Measurements from ENCODE around the gene ENSA.
A peak's percentile ranks its signal among the peaks of the same experiment; 100 is the strongest.
"Not testable (repeated sequence)": the region's sequence is repeated elsewhere in the genome, so short reads cannot be mapped to it uniquely, and the experiment has no call there.

The ENSA gene

GRCh38 chr1:150605451-150605731 lies 24.0 kb downstream of the ENSA start:
- Histone ChIP-seq H3K9ac (ENCODE audit: low read length) (peak overlapping the region; percentile 74), H3K27ac (ENCODE audit: low read depth, low read length) (peak overlapping the region; percentile 95; the same call in 1 of the 2 replicates), H3K4me1 (ENCODE audit: control insufficient read depth, insufficient read depth, low read length) (peaks cover 20% of the 10 kb centered on the region), H3K36me3 (ENCODE audit: control insufficient read depth, insufficient read depth, low read length) (peaks cover 16% of the 10 kb centered on the region)
- H3K27me3 ChIP-seq (ENCODE audit: control insufficient read depth, insufficient read depth, low read length); H3K4me3 ChIP-seq (ENCODE audit: low read depth, low read length); H3K9me3 ChIP-seq (ENCODE audit: control insufficient read depth, insufficient read depth, low read depth, low read length): not testable (repeated sequence)

- H3K4me3 ChIP-seq (ENCODE audit: low read depth, low read length): peak overlapping the region; percentile 36; the same call in 1 of the 2 replicates
- H3K9ac ChIP-seq (ENCODE audit: low read length): peak overlapping the region; percentile 74
- no peaks in the 10 kb centered on the region for H3K27me3 ChIP-seq (ENCODE audit: control insufficient read depth, insufficient read depth, low read length)
- peak overlapping the region; percentile 95 for H3K27ac ChIP-seq (ENCODE audit: low read depth, low read length)
- peaks cover 10% of the 10 kb centered on the region for H3K36me3 ChIP-seq (ENCODE audit: control insufficient read depth, insufficient read depth, low read length)
- H3K9me3 ChIP-seq (ENCODE audit: control insufficient read depth, insufficient read depth, low read depth, low read length): no peaks in the 10 kb centered on the region
- peaks cover 16% of the 10 kb centered on the region for H3K4me1 ChIP-seq (ENCODE audit: control insufficient read depth, insufficient read depth, low read length)
These were observed 25.2 kb downstream of the ENSA start for GRCh38 chr1:150604226-150604588.

GRCh38 chr1:150603711-150604110 lies 25.7 kb downstream of the ENSA start:
- H3K36me3 ChIP-seq (ENCODE audit: control insufficient read depth, insufficient read depth, low read length): peaks cover 8% of the 10 kb centered on the region
- H3K9ac ChIP-seq (ENCODE audit: low read length): peak overlapping the region; percentile 74
- no peaks in the 10 kb centered on the region for H3K27me3 ChIP-seq (ENCODE audit: control insufficient read depth, insufficient read depth, low read length)
- no peak overlapping the region for H3K4me3 ChIP-seq (ENCODE audit: low read depth, low read length)
- peaks cover 16% of the 10 kb centered on the region for H3K4me1 ChIP-seq (ENCODE audit: control insufficient read depth, insufficient read depth, low read length)
- no peaks in the 10 kb centered on the region for H3K9me3 ChIP-seq (ENCODE audit: control insufficient read depth, insufficient read depth, low read depth, low read length)
- H3K27ac ChIP-seq (ENCODE audit: low read depth, low read length): peak overlapping the region; percentile 95

DNA sequence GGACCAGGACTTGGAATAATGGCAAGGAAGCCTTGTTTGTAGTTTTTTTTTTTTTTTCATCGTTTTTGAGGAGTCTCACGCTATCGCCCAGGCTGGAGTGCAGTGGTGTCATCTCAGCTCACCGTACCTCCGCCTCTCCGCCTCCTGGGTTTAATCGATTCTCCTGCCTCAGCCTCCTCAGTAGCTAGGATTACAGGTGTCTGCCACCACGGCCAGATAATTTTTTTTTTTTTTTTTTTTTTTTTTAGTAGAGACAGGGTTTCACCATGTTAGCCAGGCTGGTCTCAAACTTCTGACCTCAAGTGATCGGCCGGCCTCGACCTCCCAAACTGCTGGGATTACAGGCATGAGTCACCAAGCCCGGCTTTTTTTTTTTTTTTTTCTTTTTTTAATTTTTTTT lies 27.0 kb downstream of the ENSA start:
- peaks cover 16% of the 10 kb centered on the region for H3K4me1 ChIP-seq (ENCODE audit: control insufficient read depth, insufficient read depth, low read length)

GRCh38 chr1:150601540-150601939 lies 27.9 kb downstream of the ENSA start:
- Histone ChIP-seq H3K27ac (ENCODE audit: low read depth, low read length) (no peak overlapping the region), H3K27me3 (ENCODE audit: control insufficient read depth, insufficient read depth, low read length) (no peaks in the 10 kb centered on the region), H3K4me3 (ENCODE audit: low read depth, low read length) (no peak overlapping the region), H3K4me1 (ENCODE audit: control insufficient read depth, insufficient read depth, low read length) (peaks cover 16% of the 10 kb centered on the region), H3K9me3 (ENCODE audit: control insufficient read depth, insufficient read depth, low read depth, low read length) (no peaks in the 10 kb centered on the region), H3K36me3 (ENCODE audit: control insufficient read depth, insufficient read depth, low read length) (peaks cover 8% of the 10 kb centered on the region), H3K9ac (ENCODE audit: low read length) (no peak overlapping the region)

More for the DNA sequence above, 27.0 kb downstream of the ENSA start:
- not testable (repeated sequence) for H3K9ac ChIP-seq (ENCODE audit: low read length); H3K27me3 ChIP-seq (ENCODE audit: control insufficient read depth, insufficient read depth, low read length); H3K4me3 ChIP-seq (ENCODE audit: low read depth, low read length); H3K36me3 ChIP-seq (ENCODE audit: control insufficient read depth, insufficient read depth, low read length); H3K27ac ChIP-seq (ENCODE audit: low read depth, low read length); H3K9me3 ChIP-seq (ENCODE audit: control insufficient read depth, insufficient read depth, low read depth, low read length)

GRCh38 chr1:150598346-150598745 lies 31.1 kb downstream of the ENSA start:
- not testable (repeated sequence) for H3K4me1 ChIP-seq (ENCODE audit: control insufficient read depth, insufficient read depth, low read length); H3K4me3 ChIP-seq (ENCODE audit: low read depth, low read length); H3K36me3 ChIP-seq (ENCODE audit: control insufficient read depth, insufficient read depth, low read length); H3K27me3 ChIP-seq (ENCODE audit: control insufficient read depth, insufficient read depth, low read length); H3K9me3 ChIP-seq (ENCODE audit: control insufficient read depth, insufficient read depth, low read depth, low read length); H3K9ac ChIP-seq (ENCODE audit: low read length); H3K27ac ChIP-seq (ENCODE audit: low read depth, low read length)

- no peaks in the 10 kb centered on the region for H3K27me3 ChIP-seq (ENCODE audit: control insufficient read depth, insufficient read depth, low read length)
- peaks cover 3% of the 10 kb centered on the region; the same call in 1 of the 2 replicates for H3K36me3 ChIP-seq (ENCODE audit: control insufficient read depth, insufficient read depth, low read length)
- H3K4me1 ChIP-seq (ENCODE audit: control insufficient read depth, insufficient read depth, low read length): no peaks in the 10 kb centered on the region
- no peak overlapping the region for H3K4me3 ChIP-seq (ENCODE audit: low read depth, low read length)
- peaks cover 6% of the 10 kb centered on the region; the same call in 1 of the 2 replicates for H3K9me3 ChIP-seq (ENCODE audit: control insufficient read depth, insufficient read depth, low read depth, low read length)
- H3K27ac ChIP-seq (ENCODE audit: low read depth, low read length): no peak overlapping the region
- no peak overlapping the region for H3K9ac ChIP-seq (ENCODE audit: low read length)
These were observed 32.4 kb downstream of the ENSA start for GRCh38 chr1:150596976-150597375.

DNA sequence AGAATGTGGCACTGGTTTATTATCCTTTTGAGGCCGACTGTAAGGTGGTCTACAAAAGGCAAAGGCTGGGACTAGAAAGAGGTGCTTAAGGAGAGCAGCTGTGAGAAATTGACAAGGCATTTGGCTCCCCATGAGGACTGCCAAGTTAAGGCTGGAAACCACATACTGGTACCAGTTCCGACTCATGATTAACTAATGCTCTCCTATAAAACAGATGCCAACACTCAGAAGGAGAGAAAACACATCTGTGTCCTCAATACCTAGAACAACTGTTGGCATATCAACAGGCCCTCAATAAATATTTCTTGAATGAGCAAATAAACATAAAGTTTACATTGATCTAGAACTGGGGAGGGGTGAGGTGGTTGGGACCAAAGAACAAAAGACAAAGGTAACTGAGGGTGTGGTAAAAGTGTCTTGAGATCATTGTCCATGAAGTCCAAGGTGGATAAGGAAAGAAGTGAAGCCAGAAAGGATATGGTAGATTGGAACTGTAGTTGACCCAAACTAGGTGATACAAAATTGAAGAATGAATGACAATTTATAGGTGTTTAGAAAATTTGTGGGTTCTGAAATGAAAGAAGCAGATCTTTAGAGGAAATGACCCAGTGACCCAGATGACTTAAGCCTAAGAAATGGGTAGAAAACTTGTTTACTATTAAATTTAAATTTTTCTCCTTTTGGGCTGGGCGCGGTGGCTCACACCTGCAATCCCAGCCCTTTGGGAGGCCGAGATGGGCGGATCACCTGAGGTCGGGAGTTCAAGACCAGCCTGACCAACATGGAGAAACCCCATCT lies 33.1 kb downstream of the ENSA start:
- no peak overlapping the region for H3K4me3 ChIP-seq (ENCODE audit: low read depth, low read length)
- no peaks in the 10 kb centered on the region for H3K4me1 ChIP-seq (ENCODE audit: control insufficient read depth, insufficient read depth, low read length)
- no peak overlapping the region for H3K9ac ChIP-seq (ENCODE audit: low read length)
- peaks cover 6% of the 10 kb centered on the region; the same call in 1 of the 2 replicates for H3K9me3 ChIP-seq (ENCODE audit: control insufficient read depth, insufficient read depth, low read depth, low read length)
- no peaks in the 10 kb centered on the region for H3K27me3 ChIP-seq (ENCODE audit: control insufficient read depth, insufficient read depth, low read length)
- H3K36me3 ChIP-seq (ENCODE audit: control insufficient read depth, insufficient read depth, low read length): peaks cover 3% of the 10 kb centered on the region; the same call in 1 of the 2 replicates
- no peak overlapping the region for H3K27ac ChIP-seq (ENCODE audit: low read depth, low read length)

- H3K27ac ChIP-seq (ENCODE audit: low read depth, low read length): no peak overlapping the region
These were observed 47.0 kb downstream of the ENSA start for GRCh38 chr1:150582371-150582770.

DNA sequence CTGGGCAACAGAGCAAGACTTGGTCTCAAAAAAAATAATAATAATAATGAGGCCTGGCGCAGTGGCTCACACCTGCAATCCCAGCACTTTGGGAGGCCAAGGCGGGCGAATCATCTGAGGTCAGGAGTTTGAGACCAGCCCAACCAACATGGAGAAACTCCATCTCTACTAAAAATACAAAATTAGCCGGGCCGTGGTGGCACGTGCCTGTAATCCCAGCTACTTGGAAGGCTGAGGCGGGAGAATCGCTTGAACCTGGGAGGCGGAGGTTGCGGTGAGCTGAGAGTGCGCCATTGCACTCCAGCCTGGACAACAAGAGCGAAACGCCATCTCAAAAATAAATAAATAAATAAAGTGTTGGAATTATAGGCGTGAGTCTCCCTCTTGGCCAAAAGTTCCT lies 47.5 kb downstream of the ENSA start:
- H3K27ac ChIP-seq (ENCODE audit: low read depth, low read length); H3K4me3 ChIP-seq (ENCODE audit: low read depth, low read length); H3K9ac ChIP-seq (ENCODE audit: low read length); H3K9me3 ChIP-seq (ENCODE audit: control insufficient read depth, insufficient read depth, low read depth, low read length); H3K4me1 ChIP-seq (ENCODE audit: control insufficient read depth, insufficient read depth, low read length); H3K27me3 ChIP-seq (ENCODE audit: control insufficient read depth, insufficient read depth, low read length): not testable (repeated sequence)
- peaks cover 20% of the 10 kb centered on the region for H3K36me3 ChIP-seq (ENCODE audit: control insufficient read depth, insufficient read depth, low read length)

More at GRCh38 chr1:150582371-150582770, 47.0 kb downstream of the ENSA start:
- Histone ChIP-seq H3K27me3 (ENCODE audit: control insufficient read depth, insufficient read depth, low read length) (no peaks in the 10 kb centered on the region), H3K4me1 (ENCODE audit: control insufficient read depth, insufficient read depth, low read length) (peaks cover 6% of the 10 kb centered on the region; the same call in 1 of the 2 replicates), H3K36me3 (ENCODE audit: control insufficient read depth, insufficient read depth, low read length) (peaks cover 16% of the 10 kb centered on the region), H3K4me3 (ENCODE audit: low read depth, low read length) (no peak overlapping the region), H3K9me3 (ENCODE audit: control insufficient read depth, insufficient read depth, low read depth, low read length) (no peaks in the 10 kb centered on the region), H3K9ac (ENCODE audit: low read length) (no peak overlapping the region)

DNA sequence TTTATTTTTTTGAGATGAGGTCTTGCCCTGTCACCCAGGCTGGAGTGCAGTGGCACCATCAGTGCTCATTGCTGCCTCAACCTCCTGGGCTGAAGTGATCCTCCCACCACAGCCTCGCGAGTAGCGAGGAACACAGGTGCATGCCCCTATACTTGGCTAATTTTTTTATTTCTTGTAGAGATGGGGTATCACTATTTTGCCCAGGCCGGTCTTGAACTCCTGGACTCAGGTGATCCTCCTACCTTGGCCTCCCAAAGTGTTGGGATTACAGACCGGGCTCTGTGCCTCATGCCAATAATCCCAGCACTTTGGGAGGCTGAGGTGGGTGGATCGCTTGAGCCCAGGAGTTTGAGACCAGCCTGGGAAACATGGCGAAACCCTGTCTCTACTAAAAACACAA lies 48.0 kb downstream of the ENSA start:
- not testable (repeated sequence) for H3K4me1 ChIP-seq (ENCODE audit: control insufficient read depth, insufficient read depth, low read length); H3K9me3 ChIP-seq (ENCODE audit: control insufficient read depth, insufficient read depth, low read depth, low read length); H3K4me3 ChIP-seq (ENCODE audit: low read depth, low read length); H3K27me3 ChIP-seq (ENCODE audit: control insufficient read depth, insufficient read depth, low read length); H3K27ac ChIP-seq (ENCODE audit: low read depth, low read length); H3K9ac ChIP-seq (ENCODE audit: low read length)
- peaks cover 25% of the 10 kb centered on the region for H3K36me3 ChIP-seq (ENCODE audit: control insufficient read depth, insufficient read depth, low read length)

All from HUES6 (cell line).